DOHH2 (cell line): ENCODE data around the gene PELI2.

Experiments used
- EZH2phosphoT487 ChIP-seq: fragments of 200-600 bp; sonication (generic); IDR thresholded peaks from 2 replicates; pipeline ENCODE4 v1.6.1; 2017; ENCODE audit warnings: borderline replicate concordance, mild to moderate bottlenecking, antibody characterized with exemption, low read length, moderate library complexity, mixed read lengths
- TF ChIP-seq, protein P1 (sequence below): fragments of 200-600 bp; sonication (generic); IDR thresholded peaks from one replicate; pipeline ENCODE4 v1.5.1; 2014; ENCODE audit warnings: antibody characterized with exemption, mild to moderate bottlenecking, low read depth, low read length; ENCODE audit not compliant: poor library complexity, severe bottlenecking

DNA sequence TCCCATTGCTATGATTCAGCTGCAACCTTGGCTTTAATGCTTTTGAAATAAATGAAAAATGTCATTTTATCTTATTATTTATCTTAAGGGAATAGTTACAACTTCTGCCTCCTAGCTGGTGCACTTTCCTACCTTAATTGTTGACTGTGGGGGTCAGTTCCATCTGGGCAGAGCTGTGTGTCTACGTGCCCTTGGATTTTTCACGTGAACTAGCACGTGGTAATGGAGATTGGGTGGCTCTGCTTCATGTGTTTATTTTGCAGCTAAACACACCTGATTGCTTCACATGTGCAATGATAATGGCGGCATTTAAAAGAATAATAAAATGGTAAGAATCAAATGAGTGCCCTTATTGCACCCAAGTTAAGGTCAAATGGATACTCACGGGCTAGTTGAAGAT lies 10.6 kb upstream of the PELI2 start:
- TF ChIP-seq, protein P1, sequence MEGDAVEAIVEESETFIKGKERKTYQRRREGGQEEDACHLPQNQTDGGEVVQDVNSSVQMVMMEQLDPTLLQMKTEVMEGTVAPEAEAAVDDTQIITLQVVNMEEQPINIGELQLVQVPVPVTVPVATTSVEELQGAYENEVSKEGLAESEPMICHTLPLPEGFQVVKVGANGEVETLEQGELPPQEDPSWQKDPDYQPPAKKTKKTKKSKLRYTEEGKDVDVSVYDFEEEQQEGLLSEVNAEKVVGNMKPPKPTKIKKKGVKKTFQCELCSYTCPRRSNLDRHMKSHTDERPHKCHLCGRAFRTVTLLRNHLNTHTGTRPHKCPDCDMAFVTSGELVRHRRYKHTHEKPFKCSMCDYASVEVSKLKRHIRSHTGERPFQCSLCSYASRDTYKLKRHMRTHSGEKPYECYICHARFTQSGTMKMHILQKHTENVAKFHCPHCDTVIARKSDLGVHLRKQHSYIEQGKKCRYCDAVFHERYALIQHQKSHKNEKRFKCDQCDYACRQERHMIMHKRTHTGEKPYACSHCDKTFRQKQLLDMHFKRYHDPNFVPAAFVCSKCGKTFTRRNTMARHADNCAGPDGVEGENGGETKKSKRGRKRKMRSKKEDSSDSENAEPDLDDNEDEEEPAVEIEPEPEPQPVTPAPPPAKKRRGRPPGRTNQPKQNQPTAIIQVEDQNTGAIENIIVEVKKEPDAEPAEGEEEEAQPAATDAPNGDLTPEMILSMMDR: no peak
- no peak for TF ChIP-seq EZH2phosphoT487
